ENCODE measurements around the gene BECN2. TPM values are rescaled to one million over a fixed set of nuclear protein-coding genes. Genes with fewer than 3 reads are reported as not detected.
"Not testable (repeated sequence)": the region's sequence is repeated elsewhere in the genome, so short reads cannot be mapped to it uniquely, and the experiment has no call there.

BECN2 gene
- total RNA-seq, 1 donor from 2014 or later = not detected

- no peak for DNase-seq (ENCODE audit: low spot score)
These were observed 18.7 kb downstream of the BECN2 start for GRCh38 chr1:241976229-241976628.

- no peak for DNase-seq (ENCODE audit: low spot score)
These were observed 21.5 kb downstream of the BECN2 start for GRCh38 chr1:241979071-241979470.

GRCh38 chr1:241979926-241980325, 22.4 kb downstream of the BECN2 start:
- DNase-seq (ENCODE audit: low spot score) = no peak

- no peak for DNase-seq (ENCODE audit: low spot score)
These were observed 28.2 kb downstream of the BECN2 start for GRCh38 chr1:241985787-241986186.

GRCh38 chr1:241988389-241988930, 30.9 kb downstream of the BECN2 start:
- DNase-seq (ENCODE audit: low spot score) = not testable (repeated sequence)

GRCh38 chr1:241990040-241990439, 32.5 kb downstream of the BECN2 start:
- DNase-seq (ENCODE audit: low spot score) = no peak

- no peak for DNase-seq (ENCODE audit: low spot score)
These were observed 35.2 kb downstream of the BECN2 start for GRCh38 chr1:241992734-241993133.

GRCh38 chr1:241994171-241994570, 36.6 kb downstream of the BECN2 start:
- no peak for DNase-seq (ENCODE audit: low spot score)

- no peak for DNase-seq (ENCODE audit: low spot score)
These were observed 39.9 kb downstream of the BECN2 start for GRCh38 chr1:241997401-241997998.

- no peak for DNase-seq (ENCODE audit: low spot score)
These were observed 40.9 kb downstream of the BECN2 start for GRCh38 chr1:241998412-241998921.

GRCh38 chr1:241999026-241999425, 41.5 kb downstream of the BECN2 start, which contains the start of gene MAP1LC3C:
MAP1LC3C (minus strand) TSS chr1:241999098; CDS start chr1:241999008, 90 bp downstream.
- no peak for DNase-seq (ENCODE audit: low spot score)

GRCh38 chr1:242000434-242000833, 42.9 kb downstream of the BECN2 start:
- no peak for DNase-seq (ENCODE audit: low spot score)

GRCh38 chr1:242002072-242002471, 44.5 kb downstream of the BECN2 start:
- no peak for DNase-seq (ENCODE audit: low spot score)

GRCh38 chr1:242002510-242002909, 44.9 kb downstream of the BECN2 start:
- DNase-seq (ENCODE audit: low spot score) = no peak

- DNase-seq (ENCODE audit: low spot score) = no peak
These were observed 47.4 kb downstream of the BECN2 start for GRCh38 chr1:242004751-242005495.

GRCh38 chr1:242005866-242006535, 48.4 kb downstream of the BECN2 start:
- no peak for DNase-seq (ENCODE audit: low spot score)

GRCh38 chr1:242006976-242007375, 49.4 kb downstream of the BECN2 start:
- no peak for DNase-seq (ENCODE audit: low spot score)
